AG10803 (cell line): ENCODE measurements around the gene ATP5PB.
A peak's percentile ranks its signal among the peaks of the same experiment; 100 is the strongest.

Experiments used
- DNase-seq: peaks from one replicate; pipeline ENCODE4 v3.0.0; 2010; ENCODE audit warnings: low read depth
- H3K4me3 ChIP-seq: 2 replicates; pipeline ENCODE4 v1.5.1; 2011; ENCODE audit warnings: mild to moderate bottlenecking, low read length, control low read depth
- TF ChIP-seq, protein P1 (sequence below): conservative IDR thresholded peaks from 2 replicates; pipeline ENCODE4 v1.5.1; 2011; ENCODE audit warnings: mild to moderate bottlenecking, low read length, control low read depth, inconsistent platforms

ATP5PB gene

GRCh38 chr1:111474106-111474505 lies 24.8 kb downstream of the ATP5PB start:
- no peak overlapping the region for H3K4me3 ChIP-seq
- TF ChIP-seq, protein P1, sequence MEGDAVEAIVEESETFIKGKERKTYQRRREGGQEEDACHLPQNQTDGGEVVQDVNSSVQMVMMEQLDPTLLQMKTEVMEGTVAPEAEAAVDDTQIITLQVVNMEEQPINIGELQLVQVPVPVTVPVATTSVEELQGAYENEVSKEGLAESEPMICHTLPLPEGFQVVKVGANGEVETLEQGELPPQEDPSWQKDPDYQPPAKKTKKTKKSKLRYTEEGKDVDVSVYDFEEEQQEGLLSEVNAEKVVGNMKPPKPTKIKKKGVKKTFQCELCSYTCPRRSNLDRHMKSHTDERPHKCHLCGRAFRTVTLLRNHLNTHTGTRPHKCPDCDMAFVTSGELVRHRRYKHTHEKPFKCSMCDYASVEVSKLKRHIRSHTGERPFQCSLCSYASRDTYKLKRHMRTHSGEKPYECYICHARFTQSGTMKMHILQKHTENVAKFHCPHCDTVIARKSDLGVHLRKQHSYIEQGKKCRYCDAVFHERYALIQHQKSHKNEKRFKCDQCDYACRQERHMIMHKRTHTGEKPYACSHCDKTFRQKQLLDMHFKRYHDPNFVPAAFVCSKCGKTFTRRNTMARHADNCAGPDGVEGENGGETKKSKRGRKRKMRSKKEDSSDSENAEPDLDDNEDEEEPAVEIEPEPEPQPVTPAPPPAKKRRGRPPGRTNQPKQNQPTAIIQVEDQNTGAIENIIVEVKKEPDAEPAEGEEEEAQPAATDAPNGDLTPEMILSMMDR = no peak

DNA sequence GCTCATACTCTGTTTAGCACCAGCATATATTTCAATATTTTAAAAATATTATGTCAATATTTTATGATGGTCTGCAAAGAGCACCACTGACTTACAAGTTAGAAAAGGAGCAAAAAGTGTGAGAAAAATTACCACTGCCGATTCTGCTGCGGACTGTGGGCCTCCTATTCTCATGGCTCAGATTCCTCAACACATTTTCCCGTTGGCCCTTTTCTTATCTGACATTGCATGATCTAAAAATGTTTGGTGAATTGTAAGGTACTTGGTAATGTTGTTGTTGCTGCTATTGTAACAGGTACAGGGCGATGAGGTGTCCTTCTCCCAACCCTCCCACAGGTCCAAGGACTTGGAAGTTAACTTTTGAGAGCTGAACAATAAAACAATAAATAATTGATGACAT lies 25.3 kb downstream of the ATP5PB start:
- TF ChIP-seq, protein P1 = no peak
- DNase-seq = no peak

More at GRCh38 chr1:111474106-111474505, 24.8 kb downstream of the ATP5PB start:
- no peak for DNase-seq

GRCh38 chr1:111475701-111476100 lies 26.4 kb downstream of the ATP5PB start:
- TF ChIP-seq, protein P1 = no peak
- no peak overlapping the region for H3K4me3 ChIP-seq

More for the DNA sequence above, 25.3 kb downstream of the ATP5PB start:
- no peak overlapping the region for H3K4me3 ChIP-seq

DNA sequence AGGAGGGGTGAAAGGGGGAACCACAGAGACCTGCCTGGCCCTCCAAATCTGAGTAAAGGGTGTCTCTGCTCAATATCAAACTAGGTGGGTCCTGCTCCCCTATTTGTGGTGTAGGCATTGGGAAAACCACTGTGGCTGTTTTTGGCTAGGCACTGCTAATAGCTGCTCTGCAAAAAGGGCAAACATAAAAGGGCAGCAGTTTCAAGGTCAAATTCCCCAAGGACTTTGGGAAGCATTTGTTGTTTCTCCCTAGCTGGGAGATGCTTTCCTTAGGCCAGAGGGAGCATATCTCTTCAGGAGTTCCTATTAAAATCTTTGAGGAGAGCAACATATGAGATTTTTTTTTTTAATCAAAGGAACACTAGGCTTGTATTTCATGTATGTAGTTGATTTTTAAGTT lies 26.9 kb downstream of the ATP5PB start:
- H3K4me3 ChIP-seq = no peak overlapping the region
- DNase-seq = no peak
- TF ChIP-seq, protein P1 = no peak

More at GRCh38 chr1:111475701-111476100, 26.4 kb downstream of the ATP5PB start:
- no peak for DNase-seq

DNA sequence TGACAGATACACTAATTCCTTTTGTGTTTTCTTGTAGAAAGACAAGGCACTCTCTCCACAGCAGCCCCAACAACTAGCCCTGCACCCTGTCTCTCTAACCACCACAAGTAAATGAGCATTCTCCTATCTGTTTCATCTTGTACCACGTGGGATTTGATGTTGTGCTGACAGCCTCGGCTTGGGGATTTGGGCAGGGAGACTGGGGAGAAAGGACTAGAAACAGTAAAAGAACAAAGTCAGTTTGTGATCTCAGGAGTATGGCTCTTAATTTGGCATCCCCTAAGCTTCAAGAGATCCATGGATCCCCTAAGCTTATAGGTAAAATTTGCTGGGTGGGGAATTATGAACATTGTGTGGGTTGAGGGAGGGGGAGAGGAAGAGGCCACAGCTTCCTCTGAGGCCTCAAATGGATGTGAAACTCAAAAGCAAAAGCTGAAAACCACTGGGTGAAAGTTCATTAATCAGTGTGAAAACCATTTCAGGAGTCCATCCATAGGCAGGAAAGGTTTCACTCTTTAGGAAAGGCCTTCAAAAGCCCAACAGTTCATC lies 27.6 kb downstream of the ATP5PB start:
- DNase-seq = no peak
- TF ChIP-seq, protein P1 = no peak
- H3K4me3 ChIP-seq = no peak overlapping the region

DNA sequence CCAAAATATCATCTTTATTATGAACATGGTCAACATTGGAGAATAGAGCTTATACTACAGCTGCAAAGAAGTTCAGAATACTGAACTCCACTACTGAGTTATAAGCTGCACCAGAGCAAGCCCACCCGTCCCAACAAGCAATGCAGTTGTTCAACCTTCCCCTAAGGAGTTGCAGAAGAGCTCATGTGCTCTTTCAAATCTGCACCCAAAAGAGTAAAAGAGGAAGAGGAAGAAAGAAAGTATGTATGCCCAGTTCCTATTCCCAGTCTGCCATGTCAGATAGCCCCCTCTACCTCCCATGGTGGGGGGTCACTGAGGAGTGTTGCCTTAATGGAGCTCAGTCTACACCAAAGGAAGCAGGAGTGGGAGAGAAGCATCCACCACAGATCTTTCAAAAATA lies 31.4 kb downstream of the ATP5PB start:
- no peak overlapping the region for H3K4me3 ChIP-seq
- TF ChIP-seq, protein P1 = no peak
- DNase-seq = no peak

DNA sequence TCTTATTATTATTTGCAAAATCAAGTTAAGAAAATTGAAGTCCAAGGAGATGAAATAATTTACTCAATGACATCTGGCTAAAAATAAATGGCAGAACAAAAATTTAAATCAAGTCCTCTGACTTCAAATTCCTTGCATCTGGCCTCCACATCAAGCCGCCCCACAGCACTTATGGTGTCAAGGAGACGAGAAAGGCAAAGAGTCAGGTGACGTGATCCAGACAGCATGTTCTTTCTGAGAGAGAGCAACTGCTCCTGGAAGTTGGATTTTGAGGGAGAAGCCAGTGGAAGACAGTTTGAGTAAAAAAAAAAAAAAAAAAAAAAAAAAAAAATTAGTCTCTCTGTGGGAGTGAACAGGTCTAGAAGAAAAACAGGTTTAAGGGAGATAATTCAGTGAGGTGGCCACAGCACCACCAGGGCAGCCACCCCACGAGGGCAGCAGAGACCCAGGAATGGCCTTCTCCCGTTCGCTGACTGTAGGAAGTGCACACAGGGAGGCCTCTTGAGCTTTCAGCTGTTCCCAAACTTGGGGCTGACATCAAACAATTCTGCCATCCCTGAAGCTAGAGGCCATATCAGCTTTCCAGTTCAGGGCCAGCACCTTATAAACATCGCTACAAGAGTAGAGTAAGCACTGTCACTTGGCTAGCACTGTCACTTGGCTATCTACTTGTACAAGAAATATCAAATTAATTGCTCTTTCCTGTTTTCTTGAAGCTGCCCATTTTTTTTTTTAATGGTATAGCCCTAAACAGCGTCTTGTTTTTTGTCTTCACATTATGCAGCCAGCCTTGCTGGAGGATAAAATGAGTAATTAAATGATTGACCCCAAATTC lies 32.3 kb downstream of the ATP5PB start:
- DNase-seq = peak; percentile 66
- no peak overlapping the region for H3K4me3 ChIP-seq
- TF ChIP-seq, protein P1 = peak; percentile 90
